Measurements from ENCODE around the gene NEURL4. TPM values are rescaled to one million over a fixed set of nuclear protein-coding genes. Genes with fewer than 3 reads are reported as not detected.

NEURL4 gene
- total and polyA plus RNA-seq, 5 experiments from 2014 or later = 0.90 to 82.7 (median 2.7) TPM

- peak overlapping the region; percentile 71 to 90 (median 84) for H3K4me3 Mint-ChIP-seq
- H3K9me3 Mint-ChIP-seq = no peaks in the 10 kb centered on the region
- H3K4me1 Mint-ChIP-seq = peaks cover 16 to 38% (median 24%) of the 10 kb centered on the region in 4 donors
- DNase-seq = peak in 3 of 10 donors; percentile 10 to 15 (median 10)
- POLR2A ChIA-PET = interaction anchor here (0.9 to 2.3 kb wide), 8 partner anchors 12 to 198 kb away, joined by 3 to 9 read pairs (median 6); partner anchors contain the start of genes NEURL4 and ZBTB4
- H3K36me3 Mint-ChIP-seq = no peaks in the 10 kb centered on the region
- peak overlapping the region in 4 of 10 donors; percentile 18 to 67 (median 50) for H3K27ac Mint-ChIP-seq
- ATAC-seq = peak in 1 of 2 donors; percentile 8
- H3K27me3 Mint-ChIP-seq = peaks cover 1 to 19% (median 10%) of the 10 kb centered on the region in 5 donors
Observed at GRCh38 chr17:7281953-7282751, 47.0 kb downstream of the NEURL4 start.

GRCh38 chr17:7281074-7281952 lies 47.8 kb downstream of the NEURL4 start, which contains the start of gene SLC2A4:
SLC2A4 (plus strand) TSS chr17:7281718; CDS start chr17:7281935, 217 bp downstream.
- DNase-seq (peak; percentile 65 to 88 (median 76)), ATAC-seq (peak; percentile 64 to 67)
- POLR2A ChIA-PET = interaction anchor here (1.0 to 2.3 kb wide), 11 partner anchors 14 to 203 kb away, joined by 3 to 8 read pairs (median 4); partner anchors contain the start of genes GPS2, POLR2A and TMEM102
- Mint-ChIP-seq H3K4me3 (peak within 1 kb of the TSS; percentile 74 to 90 (median 84)), H3K27me3 (peaks cover 1 to 19% (median 10%) of the 10 kb centered on the region in 5 donors), H3K4me1 (peaks cover 16 to 38% (median 24%) of the 10 kb centered on the region in 4 donors), H3K36me3 (no peaks in the 10 kb centered on the region), H3K27ac (peak within 1 kb of the TSS in 8 of 10 donors; percentile 43 to 92 (median 62)), H3K9me3 (no peaks in the 10 kb centered on the region)

GRCh38 chr17:7280519-7281073 lies 48.5 kb downstream of the NEURL4 start:
- no peaks in the 10 kb centered on the region for H3K9me3 Mint-ChIP-seq
- peaks cover 16 to 38% (median 24%) of the 10 kb centered on the region in 4 donors for H3K4me1 Mint-ChIP-seq
- peak overlapping the region in 8 of 10 donors; percentile 43 to 92 (median 56) for H3K27ac Mint-ChIP-seq
- POLR2A ChIA-PET = interaction anchor here (0.6 to 2.3 kb wide), 13 partner anchors 14 to 203 kb away, joined by 3 to 8 read pairs (median 4); partner anchors contain the start of genes GPS2, POLR2A and TMEM102
- DNase-seq (peak; percentile 73 to 91 (median 84)), ATAC-seq (peak; percentile 84 to 87)
- H3K36me3 Mint-ChIP-seq = no peaks in the 10 kb centered on the region
- peaks cover 1 to 19% (median 10%) of the 10 kb centered on the region in 5 donors for H3K27me3 Mint-ChIP-seq
- peak overlapping the region; percentile 74 to 90 (median 84) for H3K4me3 Mint-ChIP-seq

DNA sequence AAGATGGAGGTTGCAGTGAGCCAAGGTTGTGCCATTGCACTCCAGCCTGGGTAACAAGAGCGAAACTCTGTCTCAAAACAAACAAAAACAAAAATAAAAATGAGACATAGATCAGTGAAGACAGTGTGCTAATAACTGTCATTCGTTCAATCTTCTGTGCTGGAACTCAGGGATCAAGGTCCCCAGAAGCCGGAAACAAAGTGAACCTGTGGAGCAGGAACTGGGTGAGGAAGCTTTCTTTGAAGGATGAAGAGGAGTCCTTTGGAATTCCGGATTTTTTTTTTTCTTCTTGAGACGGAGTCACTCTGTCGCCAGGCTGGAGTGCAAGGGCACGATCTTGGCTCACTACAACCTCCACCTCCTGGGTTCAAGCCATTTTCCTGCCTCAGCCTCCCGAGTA lies 49.7 kb downstream of the NEURL4 start:
- peaks cover 1 to 19% (median 10%) of the 10 kb centered on the region in 5 donors for H3K27me3 Mint-ChIP-seq
- DNase-seq (no peak), ATAC-seq (no peak)
- H3K4me3 Mint-ChIP-seq = peak overlapping the region in 1 of 10 donors; percentile 39
- peaks cover 16 to 38% (median 24%) of the 10 kb centered on the region in 4 donors for H3K4me1 Mint-ChIP-seq
- POLR2A ChIA-PET = interaction anchor here (1.3 kb wide), 1 partner anchor 17 kb away, joined by 4 read pairs; no protein-coding TSS in a partner anchor
- H3K27ac Mint-ChIP-seq = no peak overlapping the region
- no peaks in the 10 kb centered on the region for H3K36me3 Mint-ChIP-seq
- H3K9me3 Mint-ChIP-seq = no peaks in the 10 kb centered on the region

DNA sequence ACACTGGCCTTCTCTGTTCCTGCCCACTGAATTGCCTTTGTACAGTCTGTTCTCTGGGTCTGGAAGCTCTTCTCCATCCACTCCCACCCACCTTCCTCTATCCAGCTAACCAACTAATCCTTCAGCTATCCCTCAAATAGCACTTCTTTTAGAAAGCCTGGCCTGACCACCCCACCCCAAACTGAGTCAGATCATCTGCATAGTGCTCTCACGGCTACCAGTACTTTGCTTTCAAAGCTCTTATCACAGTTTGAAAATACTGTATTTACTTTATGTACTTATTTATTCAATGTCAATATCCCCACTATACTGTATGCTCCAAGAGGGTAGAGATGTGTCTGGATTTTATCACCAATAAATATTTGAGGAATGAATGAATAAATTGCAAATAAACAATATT lies 62.4 kb downstream of the NEURL4 start:
- Mint-ChIP-seq H3K36me3 (no peaks in the 10 kb centered on the region), H3K27me3 (peaks cover 0 to 11% (median 0%) of the 10 kb centered on the region in 5 donors), H3K9me3 (no peaks in the 10 kb centered on the region), H3K4me3 (peak overlapping the region in 1 of 10 donors; percentile 21), H3K27ac (peak overlapping the region in 3 of 10 donors; percentile 22 to 51 (median 27)), H3K4me1 (peaks cover 17 to 23% (median 20%) of the 10 kb centered on the region in 4 donors)
- POLR2A ChIA-PET = interaction anchor here (1.5 kb wide), 1 partner anchor 14 kb away, joined by 3 read pairs; no protein-coding TSS in a partner anchor
- DNase-seq = no peak
- ATAC-seq = no peak

Other genes starting within 250 kb of the NEURL4 start
Only the 30 nearest of the 34 such genes appear.
- gene ASGR2, start 214.5 kb downstream of the NEURL4 start, total RNA-seq = not detected
- gene ASGR2, start 214.5 kb downstream of the NEURL4 start, polyA plus RNA-seq = not detected
- gene ASGR1, start 150.0 kb downstream of the NEURL4 start, total RNA-seq = under 1 TPM; 0.58 to 0.68 TPM
- under 1 TPM in 1 of 3 donors, not detected in 2; 0.23 TPM for gene ASGR1, start 150.0 kb downstream of the NEURL4 start, polyA plus RNA-seq
- gene DLG4, start 109.5 kb downstream of the NEURL4 start, total RNA-seq = 10 to 100 TPM in 1 of 2 experiments, 1 to 10 TPM in 1; 8.4 to 10.2 TPM
- gene DLG4, start 109.5 kb downstream of the NEURL4 start, polyA plus RNA-seq = under 1 TPM; 0.24 to 0.62 (median 0.33) TPM
- gene ACADVL, start 109.4 kb downstream of the NEURL4 start, total RNA-seq = 100 to 1,000 TPM; 402 TPM
- 10 to 100 TPM; 78.8 to 91.2 (median 85.2) TPM for gene ACADVL, start 109.4 kb downstream of the NEURL4 start, polyA plus RNA-seq
- gene DVL2, start 94.8 kb downstream of the NEURL4 start, total RNA-seq = 10 to 100 TPM; 80.7 to 81.5 TPM
- gene DVL2, start 94.8 kb downstream of the NEURL4 start, polyA plus RNA-seq = 10 to 100 TPM; 19.3 to 26.5 (median 19.3) TPM
- gene PHF23, start 89.9 kb downstream of the NEURL4 start, total RNA-seq = 10 to 100 TPM; 49.9 to 53.9 TPM
- gene PHF23, start 89.9 kb downstream of the NEURL4 start, polyA plus RNA-seq = 10 to 100 TPM; 18.1 to 35.7 (median 22.2) TPM
- gene GABARAP, start 86.9 kb downstream of the NEURL4 start, total RNA-seq = 100 to 1,000 TPM; 268 to 280 TPM
- gene GABARAP, start 86.9 kb downstream of the NEURL4 start, polyA plus RNA-seq = 100 to 1,000 TPM; 799 to 964 (median 817) TPM
- 100 to 1,000 TPM; 138 to 142 TPM for gene CTDNEP1, start 77.6 kb downstream of the NEURL4 start, total RNA-seq
- gene CTDNEP1, start 77.6 kb downstream of the NEURL4 start, polyA plus RNA-seq = 10 to 100 TPM; 33.6 to 42.3 (median 39.7) TPM
- gene ELP5, start 77.1 kb downstream of the NEURL4 start, total RNA-seq = 10 to 100 TPM; 35.1 to 36.1 TPM
- gene ELP5, start 77.1 kb downstream of the NEURL4 start, polyA plus RNA-seq = 10 to 100 TPM; 55.5 to 94.0 (median 70.8) TPM
- 1 to 10 TPM; 4.2 to 7.4 TPM for gene CLDN7, start 66.9 kb downstream of the NEURL4 start, total RNA-seq
- gene CLDN7, start 66.9 kb downstream of the NEURL4 start, polyA plus RNA-seq = 1 to 10 TPM; 5.7 to 8.6 (median 7.1) TPM
- not detected for gene SLC2A4, start 47.6 kb downstream of the NEURL4 start, total RNA-seq
- not detected for gene SLC2A4, start 47.6 kb downstream of the NEURL4 start, polyA plus RNA-seq
- gene YBX2, start 34.7 kb downstream of the NEURL4 start, total RNA-seq = 1 to 10 TPM in 1 of 2 experiments, under 1 TPM in 1; 0.66 to 1.2 TPM
- gene YBX2, start 34.7 kb downstream of the NEURL4 start, polyA plus RNA-seq = not detected
- gene EIF5A, start 21.7 kb downstream of the NEURL4 start, total RNA-seq = 100 to 1,000 TPM; 308 to 327 TPM
- 100 to 1,000 TPM; 209 to 690 (median 643) TPM for gene EIF5A, start 21.7 kb downstream of the NEURL4 start, polyA plus RNA-seq
- gene GPS2, start 14.0 kb downstream of the NEURL4 start, total RNA-seq = 100 to 1,000 TPM; 146 to 147 TPM
- 100 to 1,000 TPM in 1 of 3 donors, 10 to 100 TPM in 2; 75.7 to 107 (median 98.6) TPM for gene GPS2, start 14.0 kb downstream of the NEURL4 start, polyA plus RNA-seq
- 100 to 1,000 TPM; 450 to 466 TPM for gene ACAP1, start 7.2 kb upstream of the NEURL4 start, total RNA-seq
- 100 to 1,000 TPM; 246 to 295 (median 283) TPM for gene ACAP1, start 7.2 kb upstream of the NEURL4 start, polyA plus RNA-seq
- gene KCTD11, start 22.8 kb upstream of the NEURL4 start, total RNA-seq = 1 to 10 TPM; 4.6 to 5.0 TPM
- gene KCTD11, start 22.8 kb upstream of the NEURL4 start, polyA plus RNA-seq = 1 to 10 TPM; 1.2 to 1.6 (median 1.3) TPM
- not detected for gene TMEM95, start 25.8 kb upstream of the NEURL4 start, total RNA-seq
- gene TMEM95, start 25.8 kb upstream of the NEURL4 start, polyA plus RNA-seq = not detected
- gene TNK1, start 51.8 kb upstream of the NEURL4 start, total RNA-seq = 10 to 100 TPM; 20.8 to 23.1 TPM
- gene TNK1, start 51.8 kb upstream of the NEURL4 start, polyA plus RNA-seq = 1 to 10 TPM; 5.8 to 8.5 (median 7.6) TPM
- 10 to 100 TPM; 75.8 to 79.4 TPM for gene PLSCR3, start 65.2 kb upstream of the NEURL4 start, total RNA-seq
- gene PLSCR3, start 65.2 kb upstream of the NEURL4 start, polyA plus RNA-seq = 100 to 1,000 TPM in 2 of 3 donors, 10 to 100 TPM in 1; 90.5 to 152 (median 125) TPM
- gene TMEM256, start 74.8 kb upstream of the NEURL4 start, total RNA-seq = 10 to 100 TPM; 45.4 to 50.9 TPM
- 10 to 100 TPM; 62.6 to 96.5 (median 81.4) TPM for gene TMEM256, start 74.8 kb upstream of the NEURL4 start, polyA plus RNA-seq
- 10 to 100 TPM; 12.3 to 14.7 TPM for gene NLGN2, start 78.5 kb upstream of the NEURL4 start, total RNA-seq
- under 1 TPM; 0.03 to 0.23 (median 0.08) TPM for gene NLGN2, start 78.5 kb upstream of the NEURL4 start, polyA plus RNA-seq
- gene SPEM1, start 91.0 kb upstream of the NEURL4 start, total RNA-seq = not detected
- not detected for gene SPEM1, start 91.0 kb upstream of the NEURL4 start, polyA plus RNA-seq
- gene SPEM2, start 96.3 kb upstream of the NEURL4 start, total RNA-seq = not detected
- gene SPEM2, start 96.3 kb upstream of the NEURL4 start, polyA plus RNA-seq = not detected
- not detected for gene SPEM3, start 99.5 kb upstream of the NEURL4 start, total RNA-seq
- gene SPEM3, start 99.5 kb upstream of the NEURL4 start, polyA plus RNA-seq = not detected
- gene TMEM102, start 106.1 kb upstream of the NEURL4 start, total RNA-seq = 10 to 100 TPM; 12.2 to 12.8 TPM
- gene TMEM102, start 106.1 kb upstream of the NEURL4 start, polyA plus RNA-seq = 10 to 100 TPM in 2 of 3 donors, 1 to 10 TPM in 1; 9.8 to 19.1 (median 12.1) TPM
- 1 to 10 TPM; 2.4 to 3.0 TPM for gene FGF11, start 110.2 kb upstream of the NEURL4 start, total RNA-seq
- gene FGF11, start 110.2 kb upstream of the NEURL4 start, polyA plus RNA-seq = under 1 TPM; 0.10 to 0.32 (median 0.22) TPM
- 1 to 10 TPM; 5.4 to 7.3 TPM for gene CHRNB1, start 115.7 kb upstream of the NEURL4 start, total RNA-seq
- gene CHRNB1, start 115.7 kb upstream of the NEURL4 start, polyA plus RNA-seq = 10 to 100 TPM; 18.1 to 24.5 (median 24.3) TPM
- gene ZBTB4, start 150.3 kb upstream of the NEURL4 start, total RNA-seq = 100 to 1,000 TPM; 101 to 104 TPM
- gene ZBTB4, start 150.3 kb upstream of the NEURL4 start, polyA plus RNA-seq = 10 to 100 TPM; 16.8 to 28.4 (median 19.7) TPM
- not detected for gene SLC35G6, start 152.1 kb upstream of the NEURL4 start, total RNA-seq
- not detected for gene SLC35G6, start 152.1 kb upstream of the NEURL4 start, polyA plus RNA-seq
- 100 to 1,000 TPM; 186 to 193 TPM for gene POLR2A, start 155.0 kb upstream of the NEURL4 start, total RNA-seq
- 10 to 100 TPM; 31.1 to 68.0 (median 47.3) TPM for gene POLR2A, start 155.0 kb upstream of the NEURL4 start, polyA plus RNA-seq